ENCODE results near the gene IRAK2.

Gene IRAK2

GRCh38 chr3:10228248-10228950 lies 63.7 kb downstream of the IRAK2 start:
- no peak for TF ChIP-seq CTCF (conservative IDR thresholded peaks at IDR 0.05)
- TF ChIP-seq ZFX (IDR thresholded peaks at IDR 0.05) = no peak
- H3K27ac ChIP-seq = no peak overlapping the region

GRCh38 chr3:10229576-10229975 lies 64.9 kb downstream of the IRAK2 start:
- TF ChIP-seq CTCF (conservative IDR thresholded peaks at IDR 0.05) (no peak), ZFX (IDR thresholded peaks at IDR 0.05) (no peak)

GRCh38 chr3:10232137-10232536 lies 67.4 kb downstream of the IRAK2 start:
- no peak for TF ChIP-seq CTCF (conservative IDR thresholded peaks at IDR 0.05)
- TF ChIP-seq ZFX (IDR thresholded peaks at IDR 0.05) = no peak
- no peak overlapping the region for H3K27ac ChIP-seq

More at GRCh38 chr3:10229576-10229975, 64.9 kb downstream of the IRAK2 start:
- H3K27ac ChIP-seq = no peak overlapping the region

GRCh38 chr3:10233988-10234387 lies 69.3 kb downstream of the IRAK2 start:
- TF ChIP-seq CTCF (conservative IDR thresholded peaks at IDR 0.05) (no peak), ZFX (IDR thresholded peaks at IDR 0.05) (no peak)
- no peak overlapping the region for H3K27ac ChIP-seq

- no peak overlapping the region for H3K27ac ChIP-seq
- no peak for TF ChIP-seq ZFX (IDR thresholded peaks at IDR 0.05)
- no peak for TF ChIP-seq CTCF (conservative IDR thresholded peaks at IDR 0.05)
Measured at GRCh38 chr3:10234526-10235230, 70.0 kb downstream of the IRAK2 start.

- TF ChIP-seq ZFX (IDR thresholded peaks at IDR 0.05) = no peak
- TF ChIP-seq CTCF (conservative IDR thresholded peaks at IDR 0.05) = no peak
- no peak overlapping the region for H3K27ac ChIP-seq
Measured at GRCh38 chr3:10235551-10235950, 70.8 kb downstream of the IRAK2 start.
